Nephron progenitor cell (in vitro differentiated cells): ENCODE measurements around the gene NT5C1A.

ENCODE experiments used
- DNase-seq: peaks from one replicate; pipeline ENCODE4 v3.0.0; 2021
- H3K27ac Mint-ChIP-seq: 2 replicates; pipeline ENCODE4 v1.8.0; 2021; ENCODE audit warnings: mild to moderate bottlenecking, moderate library complexity, mixed read lengths
- H3K27me3 Mint-ChIP-seq: 2 replicates; pipeline ENCODE4 v1.8.0; 2021; ENCODE audit warnings: mild to moderate bottlenecking, low read depth, mixed read lengths; ENCODE audit not compliant: poor library complexity
- H3K36me3 Mint-ChIP-seq: 2 replicates; pipeline ENCODE4 v1.8.0; 2021; ENCODE audit warnings: low read depth, mixed read lengths
- H3K4me1 Mint-ChIP-seq: 2 replicates; pipeline ENCODE4 v1.8.0; 2021; ENCODE audit warnings: mixed read lengths
- H3K4me3 Mint-ChIP-seq: 2 replicates; pipeline ENCODE4 v1.8.0; 2021; ENCODE audit warnings: mild to moderate bottlenecking, moderate library complexity, mixed read lengths
- H3K9me3 Mint-ChIP-seq: 2 replicates; pipeline ENCODE4 v1.8.0; 2021; ENCODE audit warnings: mild to moderate bottlenecking, moderate library complexity, mixed read lengths
- TF ChIP-seq, protein P1 (sequence below): fragments of 200-600 bp; sonication (generic); IDR thresholded peaks from 2 replicates; pipeline ENCODE4 v1.5.0; 2021; ENCODE audit warnings: antibody characterized with exemption

NT5C1A gene

GRCh38 chr1:39623053-39623452, 48.9 kb downstream of the NT5C1A start:
- H3K27me3 Mint-ChIP-seq = peaks cover 4% of the 10 kb centered on the region
- H3K27ac Mint-ChIP-seq = peak overlapping the region; percentile 89

GRCh38 chr1:39622427-39622826, 49.5 kb downstream of the NT5C1A start:
- Mint-ChIP-seq H3K27me3 (peaks cover 7% of the 10 kb centered on the region), H3K9me3 (no peaks in the 10 kb centered on the region), H3K4me1 (peaks cover 47% of the 10 kb centered on the region), H3K27ac (no peak overlapping the region), H3K4me3 (no peak overlapping the region), H3K36me3 (peaks cover 29% of the 10 kb centered on the region)
- TF ChIP-seq, protein P1, sequence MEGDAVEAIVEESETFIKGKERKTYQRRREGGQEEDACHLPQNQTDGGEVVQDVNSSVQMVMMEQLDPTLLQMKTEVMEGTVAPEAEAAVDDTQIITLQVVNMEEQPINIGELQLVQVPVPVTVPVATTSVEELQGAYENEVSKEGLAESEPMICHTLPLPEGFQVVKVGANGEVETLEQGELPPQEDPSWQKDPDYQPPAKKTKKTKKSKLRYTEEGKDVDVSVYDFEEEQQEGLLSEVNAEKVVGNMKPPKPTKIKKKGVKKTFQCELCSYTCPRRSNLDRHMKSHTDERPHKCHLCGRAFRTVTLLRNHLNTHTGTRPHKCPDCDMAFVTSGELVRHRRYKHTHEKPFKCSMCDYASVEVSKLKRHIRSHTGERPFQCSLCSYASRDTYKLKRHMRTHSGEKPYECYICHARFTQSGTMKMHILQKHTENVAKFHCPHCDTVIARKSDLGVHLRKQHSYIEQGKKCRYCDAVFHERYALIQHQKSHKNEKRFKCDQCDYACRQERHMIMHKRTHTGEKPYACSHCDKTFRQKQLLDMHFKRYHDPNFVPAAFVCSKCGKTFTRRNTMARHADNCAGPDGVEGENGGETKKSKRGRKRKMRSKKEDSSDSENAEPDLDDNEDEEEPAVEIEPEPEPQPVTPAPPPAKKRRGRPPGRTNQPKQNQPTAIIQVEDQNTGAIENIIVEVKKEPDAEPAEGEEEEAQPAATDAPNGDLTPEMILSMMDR = no peak
- no peak for DNase-seq

More at GRCh38 chr1:39623053-39623452, 48.9 kb downstream of the NT5C1A start:
- no peaks in the 10 kb centered on the region for H3K9me3 Mint-ChIP-seq
- H3K36me3 Mint-ChIP-seq = peaks cover 32% of the 10 kb centered on the region
- no peak overlapping the region for H3K4me3 Mint-ChIP-seq
- DNase-seq = no peak
- H3K4me1 Mint-ChIP-seq = peaks cover 44% of the 10 kb centered on the region
- TF ChIP-seq, protein P1 = no peak

DNA sequence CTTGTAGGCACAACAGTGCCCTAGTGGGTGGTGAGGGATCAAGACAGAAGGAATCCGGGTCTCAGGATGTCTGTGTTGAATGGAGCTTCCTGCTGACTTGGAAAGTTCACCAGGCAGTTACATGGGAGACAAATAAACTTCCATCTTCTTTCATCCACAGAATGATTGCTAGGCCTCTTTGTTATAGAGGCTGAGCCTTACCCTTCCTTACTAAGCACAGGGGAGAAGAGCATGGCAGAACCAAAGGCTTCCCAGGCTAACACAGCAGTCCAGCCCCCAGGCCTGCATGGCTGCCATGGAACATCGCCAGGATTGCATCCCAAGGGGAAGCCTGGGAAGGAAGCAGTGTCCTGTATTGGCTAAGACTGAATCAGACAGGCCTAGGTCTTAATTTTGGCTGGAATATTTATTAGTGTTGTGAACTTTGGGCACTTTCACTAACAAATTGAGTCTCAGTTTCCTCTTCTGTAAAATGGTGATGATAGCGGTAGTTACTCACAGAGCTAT, 51.2 kb downstream of the NT5C1A start:
- no peak for DNase-seq
- peaks cover 40% of the 10 kb centered on the region for H3K4me1 Mint-ChIP-seq
- TF ChIP-seq, protein P1 = no peak
- peaks cover 7% of the 10 kb centered on the region for H3K27me3 Mint-ChIP-seq
- no peaks in the 10 kb centered on the region for H3K9me3 Mint-ChIP-seq
- H3K27ac Mint-ChIP-seq = no peak overlapping the region
- peaks cover 36% of the 10 kb centered on the region for H3K36me3 Mint-ChIP-seq
- H3K4me3 Mint-ChIP-seq = no peak overlapping the region

GRCh38 chr1:39617488-39618049, 54.3 kb downstream of the NT5C1A start:
- Mint-ChIP-seq H3K36me3 (peaks cover 26% of the 10 kb centered on the region), H3K4me1 (peaks cover 16% of the 10 kb centered on the region), H3K27me3 (peaks cover 11% of the 10 kb centered on the region), H3K4me3 (no peak overlapping the region), H3K27ac (peak overlapping the region; percentile 64), H3K9me3 (no peaks in the 10 kb centered on the region)
- DNase-seq = no peak
- TF ChIP-seq, protein P1 = no peak

GRCh38 chr1:39615086-39615673, 56.7 kb downstream of the NT5C1A start:
- Mint-ChIP-seq H3K36me3 (peaks cover 39% of the 10 kb centered on the region), H3K27ac (no peak overlapping the region), H3K27me3 (peaks cover 14% of the 10 kb centered on the region), H3K4me3 (no peak overlapping the region), H3K4me1 (peaks cover 16% of the 10 kb centered on the region), H3K9me3 (no peaks in the 10 kb centered on the region)
- TF ChIP-seq, protein P1 = no peak
- DNase-seq = no peak

- H3K4me1 Mint-ChIP-seq = peaks cover 15% of the 10 kb centered on the region
- H3K27ac Mint-ChIP-seq = no peak overlapping the region
- H3K36me3 Mint-ChIP-seq = peaks cover 39% of the 10 kb centered on the region
- TF ChIP-seq, protein P1 = no peak
- DNase-seq = no peak
- H3K9me3 Mint-ChIP-seq = no peaks in the 10 kb centered on the region
- no peak overlapping the region for H3K4me3 Mint-ChIP-seq
- peaks cover 20% of the 10 kb centered on the region for H3K27me3 Mint-ChIP-seq
Measured at GRCh38 chr1:39614488-39614887, 57.4 kb downstream of the NT5C1A start.
